T-cell (primary cell): ENCODE measurements around the gene ALCAM. TPM values are rescaled to one million over a fixed set of nuclear protein-coding genes. Genes with fewer than 3 reads are reported as not detected.
"Not testable (repeated sequence)": the region's sequence is repeated elsewhere in the genome, so short reads cannot be mapped to it uniquely, and the experiment has no call there.

Experiments
- ATAC-seq, 4 experiments: fragments of 200-7000 bp in 3 of 4; fragments of 150-1000 bp in 1 of 4; cut with Tn5 transposase; replicated peaks in 1 of 4; 1 replicate in 3 of 4; 2 replicates in 1 of 4; pipeline ENCODE4 v1.10.0; 2021; ENCODE audit warnings: moderate library complexity in 3 of 4, mild to moderate bottlenecking in 2 of 4, moderate number of reproducible peaks in 1 of 4
- CTCF ChIA-PET, 2 donors: fragments of 300-600 bp; sonication (Branson Sonifier 250); formaldehyde crosslinking; loops; one replicate each; lab custom pipeline; 2022; ENCODE audit warnings: antibody characterized with exemption in 2 of 2; lab: Charles Lee
- POLR2A ChIA-PET, 2 donors: fragments of 300-600 bp; sonication (Branson Sonifier 250); formaldehyde crosslinking; loops; one replicate each; lab custom pipeline; 2022; ENCODE audit warnings: antibody characterized with exemption in 2 of 2; lab: Charles Lee
- DNase-seq, 35 experiments: peaks; one replicate each; pipeline versions ENCODE4 v3.0.0 to v3.0.0-alpha.2; 2013 to 2023
- H3K27ac ChIP-seq: one replicate; pipeline ENCODE4 v1.5.1; 2013; ENCODE audit warnings: low read length
- H3K27me3 ChIP-seq, 2 experiments: replicated peaks in 1 of 2; 1 replicate in 1 of 2; 2 replicates in 1 of 2; pipeline versions ENCODE4 v1.6.1 to v1.7.0; 2013; ENCODE audit warnings: low read length in 1 of 2, mixed read lengths in 1 of 2; ENCODE audit not compliant: control insufficient read depth in 2 of 2, insufficient read depth in 2 of 2; ENCODE audit errors: extremely low read depth in 1 of 2
- H3K36me3 ChIP-seq, 2 donors: 1 replicate in 1 of 2; 2 replicates in 1 of 2; pipeline versions ENCODE4 v1.6.1 to v1.7.0; 2013; ENCODE audit warnings: low read length in 1 of 2; ENCODE audit not compliant: control insufficient read depth in 2 of 2, insufficient read depth in 1 of 2; ENCODE audit errors: extremely low read depth in 1 of 2
- H3K4me1 ChIP-seq, 2 experiments: 1 replicate in 1 of 2; 2 replicates in 1 of 2; pipeline versions ENCODE4 v1.6.1 to v1.7.0; 2013; ENCODE audit warnings: low read length in 2 of 2, mixed read lengths in 1 of 2; ENCODE audit not compliant: insufficient read depth in 2 of 2, control insufficient read depth in 1 of 2; ENCODE audit errors: extremely low read depth in 1 of 2
- H3K4me3 ChIP-seq, 2 donors: 1 replicate in 1 of 2; 2 replicates in 1 of 2; pipeline versions ENCODE4 v1.5.1 to v1.7.0; 2013; ENCODE audit warnings: mild to moderate bottlenecking in 2 of 2, low read length in 1 of 2, moderate library complexity in 1 of 2; ENCODE audit not compliant: control insufficient read depth in 1 of 2; ENCODE audit errors: extremely low read depth in 1 of 2
- H3K9me3 ChIP-seq: 2 replicates; pipeline ENCODE4 v1.7.0; 2013
- H3K27ac Mint-ChIP-seq, 2 donors: one replicate each; pipeline ENCODE4 v1.8.0; 2020 to 2021; ENCODE audit warnings: mild to moderate bottlenecking in 2 of 2, mixed read lengths in 2 of 2
- H3K27me3 Mint-ChIP-seq, 2 donors: one replicate each; pipeline ENCODE4 v1.8.0; 2021 to 2022; ENCODE audit warnings: mixed read lengths in 2 of 2
- H3K36me3 Mint-ChIP-seq: one replicate; pipeline ENCODE4 v1.8.0; 2021; ENCODE audit warnings: mixed read lengths
- H3K4me1 Mint-ChIP-seq, 3 donors: one replicate each; pipeline ENCODE4 v1.8.0; 2020 to 2022; ENCODE audit warnings: mixed read lengths in 3 of 3, mild to moderate bottlenecking in 1 of 3
- H3K4me3 Mint-ChIP-seq, 3 donors: one replicate each; pipeline ENCODE4 v1.8.0; 2020 to 2022; ENCODE audit warnings: mild to moderate bottlenecking in 3 of 3, mixed read lengths in 3 of 3, moderate library complexity in 3 of 3
- H3K9me3 Mint-ChIP-seq, 3 donors: one replicate each; pipeline ENCODE4 v1.8.0; 2020 to 2022; ENCODE audit warnings: mixed read lengths in 3 of 3
- WGBS: methylation state at CpG from one replicate; pipeline ENCODE4 v1.1.5; 2013; ENCODE audit warnings: missing lambda C conversion rate; ENCODE audit not compliant: insufficient coverage; 5-methylcytosine and 5-hydroxymethylcytosine counted together
- total RNA-seq, 35 experiments: library from RNA in 6 of 35; stranded (reverse) in 6 of 35; fragments of 120-200 nt in 1 of 35; gene quantifications; one replicate each; pipeline versions ENCODE4 v1.2.1 to v1.2.4 and lab custom pipeline; 2013 to 2026

ALCAM gene
- total RNA-seq, 5 donors from 2014 or later (not counting 1 experiment from before 2014, with no cell fraction given): 3.4 to 6.2 (median 4.6) TPM

GRCh38 chr3:105392598-105392997 is 25.9 kb downstream of the ALCAM start:
- H3K4me3 Mint-ChIP-seq, H3K27ac Mint-ChIP-seq, H3K4me3 ChIP-seq, H3K36me3 Mint-ChIP-seq, H3K4me1 Mint-ChIP-seq, CTCF ChIA-PET, H3K36me3 ChIP-seq, POLR2A ChIA-PET, H3K27ac ChIP-seq, ATAC-seq, H3K4me1 ChIP-seq, DNase-seq, H3K27me3 Mint-ChIP-seq, H3K9me3 ChIP-seq, H3K27me3 ChIP-seq: not testable (repeated sequence)
- H3K9me3 Mint-ChIP-seq: peaks cover 9 to 26% (median 18%) of the 10 kb centered on the region in 3 donors

- ATAC-seq (no peak), DNase-seq (no peak)
- H3K4me1 ChIP-seq: no peaks in the 10 kb centered on the region
- CTCF ChIA-PET: no interaction called here
- Mint-ChIP-seq H3K27ac (no peak overlapping the region), H3K4me3 (no peak overlapping the region), H3K27me3 (no peaks in the 10 kb centered on the region), H3K36me3 (peaks cover 5% of the 10 kb centered on the region), H3K9me3 (peaks cover 9 to 26% (median 18%) of the 10 kb centered on the region in 3 donors), H3K4me1 (no peaks in the 10 kb centered on the region)
- H3K4me3 ChIP-seq: no peak overlapping the region
- H3K36me3 ChIP-seq: no peaks in the 10 kb centered on the region
- no peak overlapping the region for H3K27ac ChIP-seq
- H3K9me3 ChIP-seq: no peaks in the 10 kb centered on the region
- POLR2A ChIA-PET: no interaction called here
- no CpG with 5 or more reads among the region's 7 CpGs for WGBS
- no peaks in the 10 kb centered on the region for H3K27me3 ChIP-seq
Measured at GRCh38 chr3:105394177-105394576, 27.5 kb downstream of the ALCAM start.

- DNase-seq (no peak), ATAC-seq (no peak)
- ChIA-PET POLR2A (no interaction called here), CTCF (interaction anchor here in 1 of 2 donors (0.6 kb wide), 1 partner anchor 846 kb away, joined by 3 read pairs; no protein-coding TSS in a partner anchor)
- Mint-ChIP-seq H3K27ac (no peak overlapping the region), H3K4me3 (no peak overlapping the region), H3K27me3 (no peaks in the 10 kb centered on the region), H3K9me3 (no peaks in the 10 kb centered on the region), H3K36me3 (peaks cover 5% of the 10 kb centered on the region), H3K4me1 (no peaks in the 10 kb centered on the region)
- H3K27me3 ChIP-seq: no peaks in the 10 kb centered on the region
- no peak overlapping the region for H3K4me3 ChIP-seq
- H3K27ac ChIP-seq: no peak overlapping the region
- H3K4me1 ChIP-seq: no peaks in the 10 kb centered on the region
- H3K9me3 ChIP-seq: no peaks in the 10 kb centered on the region
- H3K36me3 ChIP-seq: no peaks in the 10 kb centered on the region
- no CpG with 5 or more reads among the region's 1 CpG for WGBS
Measured at GRCh38 chr3:105397974-105398373, 31.3 kb downstream of the ALCAM start.

- ATAC-seq (no peak), DNase-seq (no peak)
- Histone ChIP-seq H3K27me3 (no peaks in the 10 kb centered on the region), H3K9me3 (no peaks in the 10 kb centered on the region), H3K4me1 (no peaks in the 10 kb centered on the region), H3K4me3 (no peak overlapping the region), H3K36me3 (no peaks in the 10 kb centered on the region), H3K27ac (no peak overlapping the region)
- Mint-ChIP-seq H3K27ac (no peak overlapping the region), H3K4me1 (no peaks in the 10 kb centered on the region), H3K36me3 (peaks cover 8% of the 10 kb centered on the region), H3K9me3 (peaks cover 0 to 3% (median under 1%) of the 10 kb centered on the region in 3 donors), H3K27me3 (no peaks in the 10 kb centered on the region), H3K4me3 (no peak overlapping the region)
- ChIA-PET POLR2A (interaction anchor here in 1 of 2 donors (0.6 kb wide), 1 partner anchor 1225 kb away, joined by 4 read pairs; no protein-coding TSS in a partner anchor), CTCF (interaction anchor here in 1 of 2 donors (0.6 kb wide), 1 partner anchor 846 kb away, joined by 3 read pairs; no protein-coding TSS in a partner anchor)
Measured at GRCh38 chr3:105398437-105398836, 31.7 kb downstream of the ALCAM start.

GRCh38 chr3:105399062-105399461 is 32.4 kb downstream of the ALCAM start:
- DNase-seq: no peak
- no peaks in the 10 kb centered on the region for H3K27me3 Mint-ChIP-seq
- Histone ChIP-seq H3K27ac (no peak overlapping the region), H3K36me3 (no peaks in the 10 kb centered on the region), H3K4me1 (no peaks in the 10 kb centered on the region), H3K27me3 (no peaks in the 10 kb centered on the region), H3K9me3 (no peaks in the 10 kb centered on the region), H3K4me3 (no peak overlapping the region)
- WGBS: no CpG with 5 or more reads among the region's 1 CpG
- H3K36me3 Mint-ChIP-seq: peaks cover 14% of the 10 kb centered on the region
- CTCF ChIA-PET: no interaction called here
- no peaks in the 10 kb centered on the region for H3K4me1 Mint-ChIP-seq
- H3K27ac Mint-ChIP-seq: no peak overlapping the region
- H3K9me3 Mint-ChIP-seq: peaks cover 0 to 10% (median 7%) of the 10 kb centered on the region in 3 donors
- POLR2A ChIA-PET: no interaction called here
- H3K4me3 Mint-ChIP-seq: no peak overlapping the region
- no peak for ATAC-seq

- H3K9me3 Mint-ChIP-seq: peaks cover 0 to 15% (median 9%) of the 10 kb centered on the region in 3 donors
- Histone ChIP-seq H3K27me3 (no peaks in the 10 kb centered on the region), H3K4me1 (no peaks in the 10 kb centered on the region), H3K9me3 (no peaks in the 10 kb centered on the region), H3K27ac (no peak overlapping the region), H3K36me3 (no peaks in the 10 kb centered on the region), H3K4me3 (no peak overlapping the region)
- no peaks in the 10 kb centered on the region for H3K4me1 Mint-ChIP-seq
- DNase-seq (no peak), ATAC-seq (no peak)
- CTCF ChIA-PET: no interaction called here
- peaks cover 15% of the 10 kb centered on the region for H3K36me3 Mint-ChIP-seq
- peaks cover 0 to under 1% of the 10 kb centered on the region in 2 donors for H3K27me3 Mint-ChIP-seq
- POLR2A ChIA-PET: no interaction called here
- no peak overlapping the region for H3K27ac Mint-ChIP-seq
- no CpG with 5 or more reads among the region's 1 CpG for WGBS
- H3K4me3 Mint-ChIP-seq: no peak overlapping the region
Measured at GRCh38 chr3:105399611-105400010, 32.9 kb downstream of the ALCAM start.

GRCh38 chr3:105401254-105401653 is 34.5 kb downstream of the ALCAM start:
- CTCF ChIA-PET: interaction anchor here in 1 of 2 donors (0.6 kb wide), 1 partner anchor 15 kb away, joined by 3 read pairs; no protein-coding TSS in a partner anchor
- Mint-ChIP-seq H3K9me3 (peaks cover under 1 to 17% (median 9%) of the 10 kb centered on the region in 3 donors), H3K4me3 (no peak overlapping the region), H3K27ac (no peak overlapping the region), H3K27me3 (peaks cover 0 to 2% of the 10 kb centered on the region in 2 donors), H3K36me3 (peaks cover 13% of the 10 kb centered on the region), H3K4me1 (no peaks in the 10 kb centered on the region)
- H3K36me3 ChIP-seq: no peaks in the 10 kb centered on the region
- POLR2A ChIA-PET: no interaction called here
- no peak overlapping the region for H3K27ac ChIP-seq
- no peak overlapping the region for H3K4me3 ChIP-seq
- WGBS: no CpG with 5 or more reads among the region's 4 CpGs
- DNase-seq (no peak), ATAC-seq (no peak)
- no peaks in the 10 kb centered on the region for H3K4me1 ChIP-seq
- no peaks in the 10 kb centered on the region for H3K9me3 ChIP-seq
- no peaks in the 10 kb centered on the region for H3K27me3 ChIP-seq
